Measurements from ENCODE around the gene YJU2. TPM values are rescaled to one million over a fixed set of nuclear protein-coding genes. Genes with fewer than 3 reads are reported as not detected.

YJU2 gene
- total and polyA plus RNA-seq, 2 of the 13 experiments (the other 11 are each of a cell fraction or from before 2014, with no cell fraction given) = 9.3 to 17.9 TPM

DNA sequence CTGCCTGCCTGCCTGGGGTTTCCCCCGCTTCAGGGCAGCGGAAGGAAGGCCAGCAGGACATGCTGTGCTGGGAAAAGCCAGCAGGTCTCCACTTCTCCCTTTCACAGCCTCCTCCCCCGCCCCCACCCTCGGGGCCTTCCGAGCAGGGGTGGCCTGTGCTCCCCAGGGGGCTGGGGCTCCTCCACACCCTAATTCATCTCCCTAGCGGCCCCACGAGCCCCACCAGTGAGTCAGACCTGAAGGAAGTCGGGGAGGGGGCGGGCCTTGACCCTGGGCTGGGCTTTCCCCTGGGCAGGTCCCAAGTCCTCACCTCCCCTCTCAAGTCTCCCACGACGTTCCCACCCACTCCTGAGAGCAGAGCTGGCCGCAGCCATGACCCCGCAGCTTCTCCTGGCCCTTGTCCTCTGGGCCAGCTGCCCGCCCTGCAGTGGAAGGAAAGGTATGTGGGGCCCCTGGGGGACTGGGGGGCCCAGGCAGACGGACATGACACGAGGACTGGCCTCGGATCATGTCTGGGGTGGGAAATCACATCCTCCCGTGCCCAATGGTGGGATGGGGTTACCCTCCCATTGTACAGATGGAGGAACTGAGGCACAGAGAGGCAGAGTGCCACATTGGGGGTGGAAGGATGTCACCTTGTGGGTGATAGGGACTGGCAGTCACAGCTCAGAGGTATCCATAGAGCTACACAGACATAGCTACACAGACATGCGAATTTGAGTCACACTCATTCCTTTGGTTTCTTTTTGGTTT, 17.5 kb upstream of the YJU2 start, which contains the start of gene EBI3 (continued):
- TF ChIP-seq NR1H2 (CRISPR knock-in tag; IDR thresholded peaks at IDR 0.05; ENCODE audit: borderline replicate concordance, low read depth) (no peak), ZNF720 (CRISPR knock-in tag; IDR thresholded peaks at IDR 0.05) (0 out of 2 replicates have a peak, but pooled peaks have one; percentile 36), MED1 (CRISPR knock-in tag; IDR thresholded peaks at IDR 0.05) (peak; percentile 39; the same call in 1 of the 2 replicates), GABPB1 (CRISPR knock-in tag; IDR thresholded peaks at IDR 0.05) (peak; percentile 36; the same call in 1 of the 2 replicates), ZMYM2 (CRISPR knock-in tag; IDR thresholded peaks at IDR 0.05) (peak; percentile 42; the same call in 1 of the 2 replicates), ZNF124 (CRISPR knock-in tag; IDR thresholded peaks at IDR 0.05) (no peak), ARHGAP35 (CRISPR knock-in tag; IDR thresholded peaks at IDR 0.05; ENCODE audit: borderline replicate concordance) (peak; percentile 27; the same call in 1 of the 2 replicates), NFYB (CRISPR knock-in tag; IDR thresholded peaks at IDR 0.05) (no peak), KDM5B (CRISPR knock-in tag; IDR thresholded peaks at IDR 0.05; ENCODE audit: borderline replicate concordance) (0 out of 2 replicates have a peak, but pooled peaks have one; percentile 35), ZNF75D (CRISPR knock-in tag; IDR thresholded peaks at IDR 0.05; ENCODE audit: borderline replicate concordance) (no peak), ZFP41 (CRISPR knock-in tag; IDR thresholded peaks at IDR 0.05; ENCODE audit: borderline replicate concordance) (no peak), RXRA (CRISPR knock-in tag; IDR thresholded peaks at IDR 0.05) (peak; percentile 30; the same call in 1 of the 2 replicates), HDAC1 (CRISPR knock-in tag; IDR thresholded peaks at IDR 0.05) (peak; percentile 76), ZFX (CRISPR knock-in tag; IDR thresholded peaks at IDR 0.05; ENCODE audit: low read depth) (0 out of 2 replicates have a peak, but pooled peaks have one; percentile 16), ZMYM3 (CRISPR knock-in tag; IDR thresholded peaks at IDR 0.05) (peak; percentile 95), ZNF292 (CRISPR knock-in tag; IDR thresholded peaks at IDR 0.05; ENCODE audit: borderline replicate concordance, low read depth) (peak; percentile 47; the same call in 1 of the 2 replicates), ZFP36 (IDR thresholded peaks at IDR 0.05; ENCODE audit: borderline replicate concordance, low read depth, low read length, partially characterized antibody) (no peak)
- TF ChIP-seq, protein P1, sequence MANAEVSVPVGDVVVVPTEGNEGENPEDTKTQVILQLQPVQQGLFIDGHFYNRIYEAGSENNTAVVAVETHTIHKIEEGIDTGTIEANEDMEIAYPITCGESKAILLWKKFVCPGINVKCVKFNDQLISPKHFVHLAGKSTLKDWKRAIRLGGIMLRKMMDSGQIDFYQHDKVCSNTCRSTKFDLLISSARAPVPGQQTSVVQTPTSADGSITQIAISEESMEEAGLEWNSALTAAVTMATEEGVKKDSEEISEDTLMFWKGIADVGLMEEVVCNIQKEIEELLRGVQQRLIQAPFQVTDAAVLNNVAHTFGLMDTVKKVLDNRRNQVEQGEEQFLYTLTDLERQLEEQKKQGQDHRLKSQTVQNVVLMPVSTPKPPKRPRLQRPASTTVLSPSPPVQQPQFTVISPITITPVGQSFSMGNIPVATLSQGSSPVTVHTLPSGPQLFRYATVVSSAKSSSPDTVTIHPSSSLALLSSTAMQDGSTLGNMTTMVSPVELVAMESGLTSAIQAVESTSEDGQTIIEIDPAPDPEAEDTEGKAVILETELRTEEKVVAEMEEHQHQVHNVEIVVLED (CRISPR knock-in tag; IDR thresholded peaks at IDR 0.05; ENCODE audit: borderline replicate concordance) = no peak
- TF ChIP-seq, protein P2, sequence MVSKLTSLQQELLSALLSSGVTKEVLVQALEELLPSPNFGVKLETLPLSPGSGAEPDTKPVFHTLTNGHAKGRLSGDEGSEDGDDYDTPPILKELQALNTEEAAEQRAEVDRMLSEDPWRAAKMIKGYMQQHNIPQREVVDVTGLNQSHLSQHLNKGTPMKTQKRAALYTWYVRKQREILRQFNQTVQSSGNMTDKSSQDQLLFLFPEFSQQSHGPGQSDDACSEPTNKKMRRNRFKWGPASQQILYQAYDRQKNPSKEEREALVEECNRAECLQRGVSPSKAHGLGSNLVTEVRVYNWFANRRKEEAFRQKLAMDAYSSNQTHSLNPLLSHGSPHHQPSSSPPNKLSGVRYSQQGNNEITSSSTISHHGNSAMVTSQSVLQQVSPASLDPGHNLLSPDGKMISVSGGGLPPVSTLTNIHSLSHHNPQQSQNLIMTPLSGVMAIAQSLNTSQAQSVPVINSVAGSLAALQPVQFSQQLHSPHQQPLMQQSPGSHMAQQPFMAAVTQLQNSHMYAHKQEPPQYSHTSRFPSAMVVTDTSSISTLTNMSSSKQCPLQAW (CRISPR knock-in tag; IDR thresholded peaks at IDR 0.05) = peak; percentile 58
- TF ChIP-seq, protein P3, sequence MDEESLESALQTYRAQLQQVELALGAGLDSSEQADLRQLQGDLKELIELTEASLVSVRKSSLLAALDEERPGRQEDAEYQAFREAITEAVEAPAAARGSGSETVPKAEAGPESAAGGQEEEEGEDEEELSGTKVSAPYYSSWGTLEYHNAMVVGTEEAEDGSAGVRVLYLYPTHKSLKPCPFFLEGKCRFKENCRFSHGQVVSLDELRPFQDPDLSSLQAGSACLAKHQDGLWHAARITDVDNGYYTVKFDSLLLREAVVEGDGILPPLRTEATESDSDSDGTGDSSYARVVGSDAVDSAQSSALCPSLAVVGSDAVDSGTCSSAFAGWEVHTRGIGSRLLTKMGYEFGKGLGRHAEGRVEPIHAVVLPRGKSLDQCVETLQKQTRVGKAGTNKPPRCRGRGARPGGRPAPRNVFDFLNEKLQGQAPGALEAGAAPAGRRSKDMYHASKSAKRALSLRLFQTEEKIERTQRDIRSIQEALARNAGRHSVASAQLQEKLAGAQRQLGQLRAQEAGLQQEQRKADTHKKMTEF (CRISPR knock-in tag; IDR thresholded peaks at IDR 0.05) = peak; percentile 42; the same call in 1 of the 2 replicates
- TF ChIP-seq, protein P4, sequence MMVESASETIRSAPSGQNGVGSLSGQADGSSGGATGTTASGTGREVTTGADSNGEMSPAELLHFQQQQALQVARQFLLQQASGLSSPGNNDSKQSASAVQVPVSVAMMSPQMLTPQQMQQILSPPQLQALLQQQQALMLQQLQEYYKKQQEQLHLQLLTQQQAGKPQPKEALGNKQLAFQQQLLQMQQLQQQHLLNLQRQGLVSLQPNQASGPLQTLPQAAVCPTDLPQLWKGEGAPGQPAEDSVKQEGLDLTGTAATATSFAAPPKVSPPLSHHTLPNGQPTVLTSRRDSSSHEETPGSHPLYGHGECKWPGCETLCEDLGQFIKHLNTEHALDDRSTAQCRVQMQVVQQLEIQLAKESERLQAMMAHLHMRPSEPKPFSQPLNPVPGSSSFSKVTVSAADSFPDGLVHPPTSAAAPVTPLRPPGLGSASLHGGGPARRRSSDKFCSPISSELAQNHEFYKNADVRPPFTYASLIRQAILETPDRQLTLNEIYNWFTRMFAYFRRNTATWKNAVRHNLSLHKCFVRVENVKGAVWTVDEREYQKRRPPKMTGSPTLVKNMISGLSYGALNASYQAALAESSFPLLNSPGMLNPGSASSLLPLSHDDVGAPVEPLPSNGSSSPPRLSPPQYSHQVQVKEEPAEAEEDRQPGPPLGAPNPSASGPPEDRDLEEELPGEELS (CRISPR knock-in tag; IDR thresholded peaks at IDR 0.05) = 0 out of 2 replicates have a peak, but pooled peaks have one; percentile 16
